GM19397 (cell line): Measurements from ENCODE around the gene ADGRE2.
"Not testable (repeated sequence)": the region's sequence is repeated elsewhere in the genome, so short reads cannot be mapped to it uniquely, and the experiment has no call there.

Experiments used
- ATAC-seq: cut with Tn5 transposase; IDR thresholded peaks from one replicate; pipeline ENCODE4 v1.9.1; 2021; ENCODE audit warnings: mild to moderate bottlenecking, moderate library complexity; ENCODE audit not compliant: unreplicated experiment

The ADGRE2 gene

DNA sequence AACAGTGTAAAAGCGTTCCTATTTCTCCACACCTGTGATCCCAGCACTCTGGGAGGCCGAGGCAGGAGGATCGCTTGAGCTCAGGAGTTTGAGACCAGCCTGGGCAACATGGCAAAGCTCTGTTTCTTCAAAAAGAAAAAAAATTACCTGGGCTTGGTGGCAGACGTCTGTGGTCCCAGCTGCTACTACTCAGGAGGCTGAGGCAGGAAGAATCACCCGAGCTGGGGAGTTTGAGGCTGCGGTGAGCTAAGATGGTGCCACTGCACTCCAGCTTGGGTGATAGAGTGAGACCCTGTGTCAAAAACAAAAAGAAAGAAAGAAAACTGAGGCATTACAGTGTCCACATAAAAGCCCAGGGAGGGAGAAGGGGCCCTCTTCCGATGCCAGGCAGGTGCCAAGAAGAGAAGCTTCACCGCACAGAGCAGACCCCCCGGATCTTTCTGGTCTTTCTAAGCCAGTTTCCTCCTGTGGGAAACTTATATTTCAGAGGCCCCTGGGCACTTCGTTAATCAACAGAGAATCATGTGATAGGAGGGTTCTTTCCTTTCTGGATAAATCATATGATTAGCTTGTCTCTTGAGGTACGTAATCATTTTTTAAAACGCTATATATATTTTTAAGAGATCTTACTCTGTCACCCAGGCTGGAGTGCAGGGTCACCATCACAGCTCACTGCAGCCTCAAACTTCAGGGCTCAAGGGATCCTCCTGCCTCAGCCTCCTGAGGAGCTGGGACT is at the start of gene ADGRE2:
TSS of gene ADGRE2 (minus strand) at position 451 of the 736 bp plus-strand sequence. CDS start 1,804 bp downstream, outside the sequence.
- ATAC-seq: not testable (repeated sequence)

DNA sequence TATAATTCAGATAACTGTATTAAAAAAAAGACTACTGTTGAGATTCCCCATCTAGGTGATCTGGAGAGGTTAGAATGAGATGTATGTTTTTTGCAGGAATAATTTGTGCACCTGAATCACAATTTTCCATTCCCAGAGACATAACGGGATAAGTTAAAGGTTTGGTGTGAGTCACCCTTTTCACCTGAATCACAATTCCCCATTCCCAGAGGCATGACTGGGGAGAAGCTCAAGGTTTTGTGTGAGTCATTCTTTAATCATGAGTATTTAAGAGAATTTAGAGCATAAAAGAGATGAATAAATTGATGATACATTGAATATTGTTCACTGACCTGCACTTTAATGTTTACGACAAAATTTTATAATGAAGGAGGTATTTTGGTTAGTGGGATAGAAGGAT is 47.6 kb upstream of the ADGRE2 start:
- ATAC-seq: no peak

DNA sequence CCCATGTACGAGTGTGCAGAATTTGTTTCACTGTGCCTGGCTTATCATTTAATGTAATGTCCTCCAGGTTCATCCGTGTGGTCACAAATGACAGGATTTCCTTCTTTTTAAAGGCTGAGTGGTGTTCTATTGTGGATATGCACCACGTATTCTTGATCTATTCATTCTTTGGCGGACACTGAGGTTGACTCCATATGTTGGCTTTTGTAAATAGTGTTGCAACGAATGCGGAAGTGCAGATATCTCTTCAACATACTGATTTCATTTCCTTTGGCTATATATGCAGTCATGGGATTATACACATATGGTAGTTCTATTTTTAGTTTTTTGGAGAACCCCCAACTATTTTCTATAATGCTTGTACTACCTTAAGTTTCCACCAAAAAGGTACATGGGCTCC is 43.6 kb upstream of the ADGRE2 start:
- ATAC-seq: no peak

DNA sequence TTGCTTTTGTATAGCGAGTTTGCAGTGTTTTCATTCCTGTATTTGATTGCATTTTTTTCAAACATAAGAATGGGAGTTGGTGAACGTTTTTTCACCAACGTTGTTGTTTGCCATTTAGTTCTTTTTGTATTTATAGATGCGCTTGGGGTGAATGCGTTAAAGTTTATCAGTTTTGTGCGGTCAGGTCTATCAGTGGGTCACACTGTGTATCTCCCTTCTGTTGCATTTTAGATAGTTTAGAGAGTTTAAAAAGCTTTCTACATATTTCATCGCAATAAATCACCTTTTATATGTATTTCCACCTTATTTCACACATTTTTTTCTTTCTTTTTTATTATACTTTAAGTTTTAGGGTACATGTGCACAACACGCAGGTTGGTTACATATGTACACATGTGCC is 40.2 kb upstream of the ADGRE2 start:
- no peak for ATAC-seq

DNA sequence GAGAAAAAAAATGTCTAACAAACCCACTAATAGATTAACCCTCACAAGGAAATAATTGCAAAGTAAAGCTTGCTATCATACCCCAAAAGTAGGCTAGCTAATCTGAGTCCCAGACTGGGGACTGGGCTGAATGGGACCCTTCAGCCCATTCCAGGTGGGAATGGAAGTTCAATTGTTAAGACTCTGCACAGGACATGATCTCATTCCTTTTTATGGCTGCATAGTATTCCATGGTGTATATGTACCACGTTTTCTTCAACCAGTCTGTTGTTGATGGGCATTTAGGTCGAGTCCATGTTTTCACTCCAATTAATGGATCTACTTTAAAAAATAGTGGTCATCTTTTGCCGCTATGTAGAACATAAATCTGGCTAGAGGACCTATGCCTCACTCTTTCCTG is 38.7 kb upstream of the ADGRE2 start:
- no peak for ATAC-seq

DNA sequence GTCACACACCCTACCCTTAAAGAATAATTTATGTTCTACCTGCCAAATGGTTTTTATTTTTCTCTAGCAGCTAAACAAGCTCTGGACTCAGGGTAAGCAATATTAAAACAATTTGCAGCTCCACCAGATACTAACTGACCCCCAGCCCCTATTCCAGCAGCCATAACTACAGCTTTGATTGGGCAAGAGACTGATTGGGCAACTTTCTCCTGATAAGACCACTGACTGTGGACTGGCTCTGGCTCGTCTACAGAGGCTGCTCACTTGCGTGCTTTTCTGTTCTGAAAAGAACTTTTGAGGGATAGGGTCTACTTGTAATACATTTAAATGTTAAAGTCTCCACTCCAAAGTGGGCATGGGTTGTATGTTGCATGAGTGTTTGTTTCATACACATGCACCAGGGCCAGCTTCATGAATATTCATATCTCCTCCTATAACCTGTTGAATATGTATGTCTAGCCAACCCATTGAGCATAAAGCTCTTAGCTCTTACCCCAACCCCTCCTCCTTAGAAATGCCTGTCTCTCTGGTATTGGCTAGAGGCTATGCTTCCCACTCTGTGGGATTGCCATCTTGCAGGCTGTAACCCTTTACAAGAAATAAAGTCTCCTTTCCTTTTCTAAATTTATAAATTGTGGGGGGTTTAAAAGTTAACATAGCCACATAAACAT is 36.8 kb upstream of the ADGRE2 start:
- ATAC-seq: no peak

DNA sequence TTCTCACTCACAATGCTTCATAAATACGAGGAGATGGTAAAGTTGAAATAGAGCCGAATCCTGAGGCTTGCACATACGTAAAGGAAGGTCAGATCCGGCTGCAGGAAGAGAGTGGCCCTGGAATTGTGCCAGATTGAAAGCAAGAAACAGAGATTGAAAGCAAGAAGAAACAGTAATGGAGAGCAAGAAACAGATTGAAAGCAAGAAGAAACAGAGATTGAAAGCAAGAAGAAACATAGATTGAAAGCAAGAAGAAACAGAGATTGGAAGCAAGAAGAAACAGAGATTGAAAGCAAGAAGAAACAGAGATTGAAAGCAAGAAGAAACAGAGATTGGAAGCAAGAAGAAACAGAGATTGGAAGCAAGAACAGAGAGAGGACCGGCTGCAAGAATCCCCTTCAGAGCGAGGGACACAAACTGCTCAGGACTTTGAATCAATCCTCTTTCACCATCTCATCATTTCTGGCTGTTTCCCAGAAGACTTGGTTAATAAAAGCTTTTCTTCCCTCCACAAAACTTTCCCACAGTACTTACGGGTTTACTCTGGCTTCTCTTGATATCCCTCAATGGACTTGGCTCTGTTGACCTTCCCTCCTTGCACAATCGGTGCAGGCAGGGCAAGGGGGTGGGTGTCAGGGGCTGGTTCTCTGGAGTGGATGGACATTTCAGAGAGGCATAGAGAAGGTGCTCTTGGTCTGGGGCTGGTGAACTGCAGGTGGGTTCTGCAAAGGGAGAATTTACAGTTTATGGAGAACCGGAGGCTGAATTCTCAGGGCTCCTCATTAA is 31.1 kb upstream of the ADGRE2 start:
- no peak for ATAC-seq

DNA sequence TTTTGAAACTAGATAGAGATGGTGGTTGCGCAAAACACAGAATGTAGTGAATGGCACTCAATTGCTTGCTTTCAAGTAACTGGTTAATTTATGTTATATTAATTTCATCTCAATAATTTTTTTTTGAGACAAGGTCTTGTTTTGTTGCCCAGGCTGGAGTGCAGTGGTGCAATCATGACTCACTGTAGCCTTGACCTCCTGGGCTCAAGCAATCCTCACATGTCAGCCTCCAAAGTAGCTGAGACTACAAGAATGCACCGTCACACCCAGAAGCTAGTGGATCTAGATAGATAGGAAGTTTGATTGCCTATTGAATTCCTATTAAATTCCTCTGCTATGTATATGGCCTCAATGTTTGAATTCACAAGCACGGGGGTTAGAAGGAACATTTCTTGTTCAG is 26.4 kb upstream of the ADGRE2 start:
- ATAC-seq: no peak

DNA sequence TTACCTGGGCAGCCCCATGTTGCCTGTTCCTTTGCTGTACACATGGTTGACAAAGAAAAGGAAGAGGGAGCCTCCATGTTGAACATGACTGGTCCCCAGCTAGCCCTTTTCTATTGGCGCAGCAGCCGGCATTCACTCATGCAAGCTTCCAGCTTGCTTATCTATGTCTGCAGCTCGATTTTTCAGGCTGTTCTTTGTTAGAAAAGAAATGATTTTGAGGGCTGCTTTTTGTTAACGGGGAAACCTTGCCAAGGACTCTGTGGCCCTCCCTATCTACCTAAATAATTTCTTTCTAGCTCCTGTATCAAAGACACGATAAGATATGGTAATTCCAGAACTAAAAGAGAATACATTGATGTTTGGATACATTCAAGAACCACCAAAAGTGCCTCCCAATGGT is 20.4 kb upstream of the ADGRE2 start:
- ATAC-seq: no peak

DNA sequence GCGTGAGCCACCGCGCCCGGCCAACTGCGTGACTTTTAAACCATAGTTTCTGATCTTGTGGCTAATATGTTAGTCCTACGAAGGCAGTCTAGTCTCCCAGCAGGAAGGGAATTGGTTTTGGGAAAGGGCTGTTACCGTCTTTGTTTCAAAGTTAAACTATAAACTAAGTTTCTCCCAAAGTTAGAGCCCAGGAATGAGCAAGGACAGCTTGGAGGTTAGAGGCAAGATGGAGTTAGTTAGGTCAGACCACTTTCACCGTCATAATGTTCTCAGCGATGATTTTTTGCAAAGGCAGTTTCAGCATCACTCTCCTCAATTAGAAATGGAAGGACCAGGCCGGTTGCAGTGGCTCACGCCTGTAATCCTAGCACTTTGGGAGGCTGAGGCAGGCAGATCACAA is 17.7 kb upstream of the ADGRE2 start:
- no peak for ATAC-seq

DNA sequence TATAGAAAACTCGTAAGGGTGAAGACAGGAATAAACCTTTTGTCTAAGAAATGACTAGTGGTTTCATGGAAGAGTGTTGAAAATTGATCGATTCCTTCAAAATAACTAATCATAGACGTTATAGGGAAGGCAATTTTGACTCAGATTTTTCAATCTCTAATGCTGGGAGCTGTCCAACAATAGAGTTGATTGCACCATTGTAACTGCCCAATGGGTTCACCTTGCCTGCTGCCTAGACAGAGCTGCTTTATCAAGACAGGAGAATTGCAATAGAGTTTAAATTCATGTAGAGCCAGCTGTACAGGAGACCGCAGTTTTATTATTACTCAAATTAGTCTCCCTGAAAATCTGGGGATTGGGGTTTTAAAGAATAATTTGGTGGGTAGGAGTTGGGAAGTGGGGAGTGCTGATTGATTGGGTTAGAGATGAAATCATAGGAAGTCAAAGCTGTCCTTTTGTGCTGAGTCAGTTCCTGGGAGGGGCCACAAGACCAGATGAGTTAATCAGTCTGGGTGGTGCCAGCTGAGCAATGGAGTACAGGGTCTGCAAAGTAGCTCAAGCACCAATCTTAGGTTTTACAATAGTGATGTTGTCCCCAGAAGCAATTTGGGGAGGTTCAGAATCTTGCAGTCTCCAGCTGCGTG is 16.8 kb upstream of the ADGRE2 start:
- ATAC-seq: no peak

DNA sequence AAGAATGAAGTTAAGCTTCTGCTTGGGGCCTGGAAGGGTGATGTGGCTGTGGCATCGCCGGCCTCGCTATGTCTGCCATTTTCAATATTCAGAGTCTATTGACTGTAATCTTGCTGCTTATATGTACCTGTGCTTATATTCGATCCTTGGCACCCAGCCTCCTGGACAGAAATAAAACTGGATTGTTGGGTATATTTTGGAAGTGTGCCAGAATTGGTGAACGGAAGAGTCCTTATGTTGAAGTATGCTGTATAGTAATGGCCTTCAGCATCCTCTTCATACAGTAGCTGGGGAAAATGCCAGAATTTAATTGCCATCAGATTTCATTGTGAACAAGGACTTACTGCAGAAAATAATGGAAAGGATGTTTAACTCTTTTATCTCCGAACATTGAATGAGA is 13.9 kb upstream of the ADGRE2 start:
- ATAC-seq: not testable (repeated sequence)

DNA sequence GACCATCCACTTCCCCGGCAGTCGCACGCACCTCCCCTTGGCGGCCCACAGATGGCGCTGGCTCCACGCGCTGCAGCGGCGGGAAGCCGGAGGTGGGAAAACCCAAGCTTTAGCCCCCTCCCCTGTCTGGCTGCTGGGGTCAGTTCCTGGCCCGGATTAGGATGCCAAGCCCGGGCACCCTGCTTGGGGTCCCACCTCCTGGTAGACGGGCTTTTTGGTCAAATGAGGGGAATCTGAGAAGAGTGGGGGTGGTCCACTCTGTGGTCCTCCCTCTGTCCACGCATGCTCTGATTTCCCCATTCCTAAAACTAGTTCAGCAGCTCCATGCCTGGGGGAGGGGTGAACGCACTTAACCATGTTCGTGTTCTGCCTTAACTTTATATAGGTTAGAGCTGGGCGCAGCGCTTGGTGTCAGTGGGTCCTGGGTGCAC is 8.1 kb upstream of the ADGRE2 start:
- no peak for ATAC-seq

DNA sequence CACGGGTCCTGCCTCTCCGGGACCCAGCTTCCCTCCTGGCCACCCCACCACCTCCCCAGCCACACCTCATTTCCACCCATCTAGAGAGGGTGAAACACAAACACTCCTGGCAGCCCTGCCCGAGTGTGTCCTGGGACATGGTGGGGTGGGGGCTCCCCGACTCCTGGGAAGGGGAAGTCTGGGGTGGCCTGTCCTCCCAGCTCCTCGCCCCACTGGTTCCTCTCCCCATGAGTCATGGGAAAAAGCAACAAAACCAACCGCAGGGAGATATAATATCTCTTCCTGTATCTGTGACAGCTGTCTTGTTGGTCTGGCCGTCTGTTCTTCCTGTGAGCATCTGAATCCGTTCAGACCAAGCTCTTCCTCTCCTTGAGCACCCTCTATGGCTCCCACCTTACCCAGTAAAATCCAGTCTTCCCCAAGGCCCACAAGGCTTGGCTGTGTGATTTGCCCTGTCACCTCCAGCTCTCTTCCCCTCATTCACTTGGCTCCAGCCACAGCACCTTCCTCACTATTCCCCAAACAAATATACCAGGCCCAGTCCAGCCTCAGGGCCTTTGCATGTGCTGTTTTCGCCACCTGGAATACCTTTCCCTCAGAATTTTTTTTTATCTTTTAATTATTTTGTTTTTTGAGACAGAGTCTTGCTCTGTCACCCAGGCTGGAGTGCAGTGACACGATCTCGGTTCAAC is 6.9 kb upstream of the ADGRE2 start:
- ATAC-seq: not testable (repeated sequence)

DNA sequence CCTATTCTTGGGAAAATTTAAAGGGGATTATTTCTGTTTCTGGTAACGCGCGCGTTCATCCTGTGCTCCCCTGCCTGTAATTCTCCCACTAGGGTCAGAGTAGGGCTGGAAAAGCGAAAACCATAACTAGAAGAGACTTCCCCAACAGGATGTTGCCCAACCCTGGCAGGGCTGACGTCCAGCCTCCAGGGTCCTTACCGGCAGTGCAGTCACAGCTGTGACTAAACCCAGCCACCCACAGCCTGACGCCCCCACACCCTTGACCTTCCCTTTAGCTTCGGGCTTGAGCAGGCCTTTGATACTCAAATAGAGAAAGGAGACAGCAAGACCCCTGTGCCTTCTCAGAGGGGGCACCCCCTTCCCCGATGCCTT is 6.4 kb upstream of the ADGRE2 start:
- ATAC-seq: not testable (repeated sequence)

DNA sequence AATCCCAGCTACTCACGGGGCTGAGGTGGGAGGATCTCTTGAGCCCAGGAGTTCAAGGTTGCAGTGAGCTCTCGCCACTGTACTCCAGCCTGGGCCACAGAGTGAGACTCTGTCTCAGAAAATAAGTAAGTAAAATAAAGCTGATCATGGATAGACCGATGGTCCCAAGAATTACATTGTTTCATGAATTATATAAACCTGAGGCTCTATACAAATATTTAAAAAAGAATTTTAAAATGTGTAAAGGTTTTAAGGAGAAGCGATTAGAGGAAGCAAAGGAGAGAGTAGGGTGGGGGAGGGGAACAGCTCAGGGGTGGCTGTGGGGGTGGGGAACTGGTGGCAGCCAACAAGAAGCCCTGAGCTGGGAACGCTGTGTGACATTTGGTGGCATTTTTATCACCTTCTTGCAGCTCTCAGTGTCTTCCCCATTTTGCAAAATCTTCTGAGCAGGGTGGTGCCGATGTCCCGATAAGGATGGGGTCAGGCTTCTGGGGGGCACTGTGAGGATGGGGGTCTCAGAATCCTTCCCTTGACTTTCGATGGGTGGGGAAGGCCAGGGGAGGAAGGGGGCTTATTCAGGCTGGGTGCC is 5.1 kb upstream of the ADGRE2 start:
- not testable (repeated sequence) for ATAC-seq

DNA sequence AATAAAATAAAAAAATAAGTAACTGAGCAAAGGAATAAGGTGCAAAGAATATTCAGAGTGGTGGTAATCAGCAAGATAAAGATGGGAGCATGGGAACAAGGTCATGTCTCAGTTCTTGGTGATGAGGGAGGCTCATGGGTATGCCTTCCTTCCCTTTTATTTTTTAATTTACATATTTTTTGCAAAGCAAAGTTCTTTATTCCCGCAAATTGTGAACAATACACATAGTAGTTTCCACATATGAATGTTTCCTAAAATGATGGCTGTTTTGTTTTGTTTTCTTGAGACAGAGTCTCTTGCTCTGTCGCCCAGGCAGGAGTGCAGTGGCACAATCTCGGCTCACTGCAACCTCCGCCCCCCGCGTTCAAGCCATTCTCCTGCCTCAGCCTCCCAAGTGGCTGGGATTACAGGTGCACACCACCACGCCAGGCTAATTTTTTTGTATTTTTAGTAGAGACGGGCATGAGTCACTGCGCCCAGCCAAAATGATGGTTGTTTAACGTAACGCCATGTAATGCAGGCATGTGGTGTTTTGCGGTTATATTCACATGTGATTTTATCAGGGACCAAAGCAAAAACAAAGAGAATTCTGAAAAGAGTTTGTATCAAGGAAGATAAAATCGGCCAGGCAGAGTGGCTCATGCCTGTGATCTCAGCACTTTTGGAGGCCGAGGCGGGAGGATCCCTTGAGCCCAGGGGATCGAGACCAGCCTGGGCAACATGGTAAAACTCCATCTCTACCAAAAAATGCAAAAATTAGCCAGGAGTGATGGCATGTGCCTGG is 4.5 kb upstream of the ADGRE2 start:
- ATAC-seq: no peak

DNA sequence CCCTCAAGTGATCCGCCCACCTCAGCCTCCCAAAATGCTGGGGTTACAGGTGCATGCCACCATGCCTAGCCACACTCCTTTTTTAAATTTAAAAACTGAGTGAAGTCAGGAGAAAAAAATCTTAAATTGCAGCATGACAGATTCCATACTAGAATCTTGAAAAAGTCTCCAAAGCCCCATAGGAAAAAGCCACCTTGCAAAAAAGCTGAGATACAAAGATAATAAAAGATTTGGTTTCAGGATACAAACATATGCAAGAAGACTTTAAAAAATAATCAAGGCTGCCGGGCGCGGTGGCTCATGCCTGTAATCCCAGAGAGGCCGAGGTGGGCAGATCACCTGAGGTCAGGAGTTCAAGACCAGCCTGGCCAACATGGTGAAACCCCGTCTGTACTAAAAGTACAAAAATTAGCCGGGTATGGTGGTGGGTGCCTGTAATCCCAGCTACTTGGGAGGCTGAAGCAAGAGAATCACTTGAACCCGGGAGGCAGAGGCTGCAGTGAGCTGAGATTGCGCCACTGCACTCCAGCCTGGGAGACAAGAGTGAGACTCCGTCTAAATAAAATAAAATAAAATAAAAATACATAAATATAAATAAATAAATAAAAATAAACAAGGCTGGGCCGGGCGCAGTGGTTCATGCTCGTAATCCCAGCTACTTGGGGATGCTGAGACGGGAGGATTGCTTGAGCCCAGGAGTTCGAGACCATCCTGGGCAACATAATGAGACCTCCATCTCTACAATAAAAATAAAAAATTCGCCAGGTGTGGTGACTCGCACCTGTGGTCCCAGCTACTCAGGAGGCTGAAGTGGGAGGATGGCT is 3.6 kb upstream of the ADGRE2 start:
- not testable (repeated sequence) for ATAC-seq
